ENCODE results near the gene PUDP. TPM values are rescaled to one million over a fixed set of nuclear protein-coding genes. Genes with fewer than 3 reads are reported as not detected.
A peak's percentile ranks its signal among the peaks of the same experiment; 100 is the strongest.

The PUDP gene
- polyA plus RNA-seq, 1 experiment = 32.0 TPM

DNA sequence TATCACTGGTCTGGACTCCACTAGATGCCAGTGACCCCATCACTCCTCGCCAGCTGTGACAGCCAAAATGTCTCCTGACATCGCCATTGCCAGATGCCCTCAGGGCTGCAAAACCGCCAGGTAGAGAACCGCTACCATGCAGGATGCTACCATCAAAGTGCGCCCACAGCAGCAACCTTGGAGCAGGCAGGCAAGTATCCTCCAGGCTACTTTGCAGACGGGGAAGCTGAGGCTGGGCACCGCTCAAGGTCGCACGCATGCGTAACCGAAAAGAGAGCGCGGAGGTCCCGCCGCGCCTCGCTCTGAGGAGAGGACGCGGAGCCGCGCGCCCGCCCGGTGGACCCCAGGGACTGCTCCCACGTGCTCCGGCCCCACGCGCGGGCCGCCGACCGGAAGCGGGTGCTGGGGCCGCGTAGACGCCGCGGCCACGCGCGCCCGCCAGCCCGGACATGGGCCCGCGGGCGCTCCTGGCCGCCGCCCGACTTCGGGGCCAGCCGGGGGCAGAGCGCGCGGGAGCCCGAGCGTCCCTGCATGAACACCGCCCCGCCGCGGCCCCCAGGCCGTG, 458 bp downstream of the PUDP start, which contains the start of gene STS:
Gene STS, plus strand, starts transcription at position 300 of the 565 bp plus-strand sequence. CDS start 105,488 bp downstream, outside the sequence.
- POLR2A ChIA-PET = no interaction called here
- H3K9me3 ChIP-seq (ENCODE audit: control insufficient read depth, insufficient read depth, low read length) = no peaks in the 10 kb centered on the region
- TF ChIP-seq, protein P1, sequence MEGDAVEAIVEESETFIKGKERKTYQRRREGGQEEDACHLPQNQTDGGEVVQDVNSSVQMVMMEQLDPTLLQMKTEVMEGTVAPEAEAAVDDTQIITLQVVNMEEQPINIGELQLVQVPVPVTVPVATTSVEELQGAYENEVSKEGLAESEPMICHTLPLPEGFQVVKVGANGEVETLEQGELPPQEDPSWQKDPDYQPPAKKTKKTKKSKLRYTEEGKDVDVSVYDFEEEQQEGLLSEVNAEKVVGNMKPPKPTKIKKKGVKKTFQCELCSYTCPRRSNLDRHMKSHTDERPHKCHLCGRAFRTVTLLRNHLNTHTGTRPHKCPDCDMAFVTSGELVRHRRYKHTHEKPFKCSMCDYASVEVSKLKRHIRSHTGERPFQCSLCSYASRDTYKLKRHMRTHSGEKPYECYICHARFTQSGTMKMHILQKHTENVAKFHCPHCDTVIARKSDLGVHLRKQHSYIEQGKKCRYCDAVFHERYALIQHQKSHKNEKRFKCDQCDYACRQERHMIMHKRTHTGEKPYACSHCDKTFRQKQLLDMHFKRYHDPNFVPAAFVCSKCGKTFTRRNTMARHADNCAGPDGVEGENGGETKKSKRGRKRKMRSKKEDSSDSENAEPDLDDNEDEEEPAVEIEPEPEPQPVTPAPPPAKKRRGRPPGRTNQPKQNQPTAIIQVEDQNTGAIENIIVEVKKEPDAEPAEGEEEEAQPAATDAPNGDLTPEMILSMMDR (IDR thresholded peaks at IDR 0.05; ENCODE audit: low read depth, low read length) = no peak
- H3K4me3 ChIP-seq (ENCODE audit: low read depth, low read length) = peak within 1 kb of the TSS; percentile 84
- peak within 1 kb of the TSS; percentile 81 for H3K27ac ChIP-seq (ENCODE audit: low read depth, low read length)
- DNase-seq (ENCODE audit: low read depth, low spot score) = no peak
- H3K27me3 ChIP-seq (ENCODE audit: control insufficient read depth, insufficient read depth, low read length) = no peaks in the 10 kb centered on the region
- CTCF ChIA-PET = interaction anchor here (1.4 kb wide), 1 partner anchor 14 kb away, joined by 3 read pairs; no protein-coding TSS in a partner anchor

DNA sequence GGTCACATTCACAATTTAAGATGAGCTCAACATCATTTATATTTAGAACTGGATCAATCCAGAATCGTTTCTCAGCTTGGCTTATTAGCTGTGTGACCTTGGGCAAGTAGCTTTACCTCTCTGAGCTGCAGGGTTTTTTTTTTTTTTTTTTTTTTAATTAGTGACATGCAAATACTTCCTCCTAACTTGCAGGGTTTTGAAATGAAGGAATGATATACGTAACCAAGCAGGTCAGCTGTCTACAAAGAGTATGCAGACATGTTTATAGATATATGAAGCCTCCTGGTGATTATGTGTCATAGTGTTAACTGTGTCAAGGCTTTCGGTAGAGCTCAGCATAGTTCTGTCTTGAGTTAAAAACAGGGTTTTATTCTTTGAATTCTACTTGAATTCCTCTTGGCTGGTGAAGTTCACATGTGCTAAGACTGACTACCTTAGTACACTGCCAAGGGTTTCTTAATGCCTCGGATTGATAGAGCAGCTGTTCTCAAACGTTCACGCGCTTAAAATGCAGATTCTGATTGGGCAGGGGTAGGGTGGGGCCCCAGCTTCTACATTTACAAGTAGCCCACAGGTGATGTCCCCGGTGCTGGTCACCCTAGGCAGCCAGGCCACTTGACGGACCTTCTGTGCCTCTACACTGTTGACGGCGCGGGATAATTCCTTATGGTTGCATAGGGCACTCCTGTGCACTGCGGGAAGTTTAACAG, 1.1 kb downstream of the PUDP start:
- H3K27ac ChIP-seq (ENCODE audit: low read depth, low read length) = no peak overlapping the region
- TF ChIP-seq, protein P1 (IDR thresholded peaks at IDR 0.05; ENCODE audit: low read depth, low read length) = no peak
- no peaks in the 10 kb centered on the region for H3K27me3 ChIP-seq (ENCODE audit: control insufficient read depth, insufficient read depth, low read length)
- no peaks in the 10 kb centered on the region for H3K9me3 ChIP-seq (ENCODE audit: control insufficient read depth, insufficient read depth, low read length)
- DNase-seq (ENCODE audit: low read depth, low spot score) = no peak
- H3K4me3 ChIP-seq (ENCODE audit: low read depth, low read length) = peak overlapping the region; percentile 74
- ChIA-PET CTCF (interaction anchor here (1.0 kb wide), 1 partner anchor 14 kb away, joined by 4 read pairs; no protein-coding TSS in a partner anchor), POLR2A (interaction anchor here (0.6 kb wide), 1 partner anchor 31 kb away, joined by 3 read pairs; no protein-coding TSS in a partner anchor)

DNA sequence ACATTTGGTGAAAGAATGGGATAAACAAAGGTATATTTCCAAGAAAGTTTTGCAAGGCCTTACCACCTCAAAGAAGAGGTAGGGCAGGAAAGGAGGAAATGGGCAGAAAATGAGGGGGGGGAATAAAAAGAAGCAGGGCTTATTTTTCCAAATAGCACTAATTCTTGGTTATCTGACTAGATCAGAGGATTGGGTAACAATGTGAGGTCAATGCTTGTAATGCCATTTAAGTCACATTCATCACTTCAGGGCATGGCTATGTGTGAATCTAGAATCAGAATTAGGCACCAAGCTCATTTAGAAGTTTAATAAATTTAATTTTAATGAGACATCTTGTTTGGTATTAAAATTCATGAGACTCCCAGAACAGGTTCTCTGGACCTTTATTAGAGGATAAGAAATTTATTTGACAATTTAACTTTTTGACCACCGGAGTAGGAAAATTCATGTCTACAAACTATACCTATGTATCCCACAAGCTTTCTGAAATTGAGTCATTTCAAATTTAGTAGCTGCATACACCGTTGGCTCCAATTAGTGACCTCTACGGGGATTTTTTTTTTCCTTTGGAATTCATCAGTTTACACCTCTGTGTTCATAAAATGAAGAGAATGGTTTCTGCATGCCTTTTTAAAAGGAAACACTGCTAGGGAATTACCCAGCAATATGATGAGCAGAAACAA, 1.8 kb downstream of the PUDP start:
- Histone ChIP-seq H3K9me3 (ENCODE audit: control insufficient read depth, insufficient read depth, low read length) (no peaks in the 10 kb centered on the region), H3K27me3 (ENCODE audit: control insufficient read depth, insufficient read depth, low read length) (no peaks in the 10 kb centered on the region), H3K4me3 (ENCODE audit: low read depth, low read length) (no peak overlapping the region), H3K27ac (ENCODE audit: low read depth, low read length) (no peak overlapping the region)
- CTCF ChIA-PET = interaction anchor here (0.7 to 1.0 kb wide), 2 partner anchors 13 to 43 kb away, joined by 3 to 4 read pairs; no protein-coding TSS in a partner anchor
- TF ChIP-seq, protein P1 (IDR thresholded peaks at IDR 0.05; ENCODE audit: low read depth, low read length) = no peak
- DNase-seq (ENCODE audit: low read depth, low spot score) = no peak
- POLR2A ChIA-PET = interaction anchor here (0.6 kb wide), 1 partner anchor 30 kb away, joined by 3 read pairs; no protein-coding TSS in a partner anchor

DNA sequence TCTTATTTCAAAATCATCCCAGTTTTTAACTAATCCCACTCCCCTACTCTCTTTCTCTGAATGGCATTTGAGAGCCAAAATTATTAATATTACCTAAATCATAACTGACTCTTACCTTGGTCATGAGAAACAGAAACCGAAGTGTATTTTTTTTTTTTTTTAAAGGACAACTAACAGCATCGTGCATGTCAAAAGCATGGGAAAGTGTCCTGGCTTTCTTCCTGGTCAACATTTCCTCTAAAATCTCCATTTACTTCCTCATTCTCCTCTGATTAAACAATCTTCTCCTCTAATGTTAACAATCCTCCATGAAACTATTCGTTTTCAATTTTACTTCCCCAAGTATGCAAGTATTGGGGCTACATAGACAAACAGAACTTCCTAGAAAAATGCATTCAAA, 2.5 kb downstream of the PUDP start:
- TF ChIP-seq, protein P1 (IDR thresholded peaks at IDR 0.05; ENCODE audit: low read depth, low read length) = no peak
- no peak overlapping the region for H3K27ac ChIP-seq (ENCODE audit: low read depth, low read length)
- no peak overlapping the region for H3K4me3 ChIP-seq (ENCODE audit: low read depth, low read length)
- H3K27me3 ChIP-seq (ENCODE audit: control insufficient read depth, insufficient read depth, low read length) = no peaks in the 10 kb centered on the region
- POLR2A ChIA-PET = no interaction called here
- CTCF ChIA-PET = interaction anchor here (0.7 kb wide), 1 partner anchor 42 kb away, joined by 3 read pairs; no protein-coding TSS in a partner anchor
- DNase-seq (ENCODE audit: low read depth, low spot score) = no peak
- no peaks in the 10 kb centered on the region for H3K9me3 ChIP-seq (ENCODE audit: control insufficient read depth, insufficient read depth, low read length)

Measured in AG04450 (cell line).